Thyroid gland (tissue), 4 donors: ENCODE data around the gene CEACAM18. TPM values are rescaled to one million over a fixed set of nuclear protein-coding genes. Genes with fewer than 3 reads are reported as not detected.

ENCODE experiments used
- DNase-seq, 2 donors: peaks; one replicate each; pipeline ENCODE4 v3.0.0-alpha.2; 2019
- H3K27ac ChIP-seq, 3 donors: fragments of 200-600 bp; sonication (generic); 1 replicate in 2 of 3; 2 replicates in 1 of 3; pipeline ENCODE4 v1.5.1; 2016 to 2019; ENCODE audit warnings: mild to moderate bottlenecking in 1 of 3, moderate library complexity in 1 of 3
- H3K27me3 ChIP-seq: fragments of 200-600 bp; sonication (generic); one replicate; pipeline ENCODE4 v1.5.1; 2019
- H3K36me3 ChIP-seq, 2 donors: fragments of 200-600 bp; sonication (generic); one replicate each; pipeline ENCODE4 v1.5.1; 2016 to 2019
- H3K4me1 ChIP-seq, 2 donors: fragments of 200-600 bp; sonication (generic); one replicate each; pipeline ENCODE4 v1.5.1; 2017 to 2019
- H3K4me3 ChIP-seq, 3 donors: fragments of 200-600 bp; sonication (generic); replicated peaks in 1 of 3; 1 replicate in 2 of 3; 2 replicates in 1 of 3; pipeline ENCODE4 v1.5.1; 2016; ENCODE audit warnings: mild to moderate bottlenecking in 1 of 3
- H3K9me3 ChIP-seq: fragments of 200-600 bp; sonication (generic); one replicate; pipeline ENCODE4 v1.5.1; 2017
- CTCF ChIP-seq, 6 experiments: fragments of 200-600 bp in 3 of 6; fragments of 450-650 bp in 3 of 6; sonication (generic) in 3 of 6; IDR thresholded peaks; one replicate each; pipeline ENCODE4 v1.5.1; 2016 to 2019; ENCODE audit warnings: antibody characterized with exemption in 6 of 6, mild to moderate bottlenecking in 2 of 6, inconsistent platforms in 1 of 6, moderate library complexity in 1 of 6
- POLR2A ChIP-seq, 2 donors: fragments of 450-650 bp; IDR thresholded peaks; one replicate each; pipeline ENCODE4 v1.6.1; 2017; ENCODE audit warnings: antibody characterized with exemption in 2 of 2, mild to moderate bottlenecking in 2 of 2, moderate library complexity in 1 of 2
- WGBS, 2 donors: methylation state at CpG; one replicate each; pipeline ENCODE4 v1.1.5; 2017; 5-methylcytosine and 5-hydroxymethylcytosine counted together
- intact Hi-C: fragments of 100-400 bp; cut with DNase I; formaldehyde crosslinking; loops from one replicate; pipeline ENCODE4 v1.15.1; 2023
- total RNA-seq, 4 donors: library from RNA; depleted of rRNA; stranded (reverse); fragments of >200 nt; gene quantifications; one replicate each; pipeline ENCODE4 v1.2.3, GENCODE V29; 2016

The CEACAM18 gene
- total RNA-seq, 4 donors from 2014 or later = not detected

- no peak for DNase-seq
- no peak for TF ChIP-seq POLR2A (IDR thresholded peaks at IDR 0.05)
- no peak for TF ChIP-seq CTCF (IDR thresholded peaks at IDR 0.05)
- H3K27me3 ChIP-seq = no peaks in the 10 kb centered on the region
- no peaks in the 10 kb centered on the region for H3K4me1 ChIP-seq
- 69 to 74% methylated on average over 1 of the region's 1 CpG for WGBS, 2 donors
- no peaks in the 10 kb centered on the region for H3K36me3 ChIP-seq
- intact Hi-C loops = loop anchor here (5.0 to 10.0 kb wide), 2 partner anchors 183 to 306 kb away; no protein-coding TSS in a partner anchor
- no peak overlapping the region for H3K27ac ChIP-seq
- H3K9me3 ChIP-seq = no peaks in the 10 kb centered on the region
- no peak overlapping the region for H3K4me3 ChIP-seq
Observed at GRCh38 chr19:51471527-51471926, 6.8 kb upstream of the CEACAM18 start.

- Histone ChIP-seq H3K36me3 (no peaks in the 10 kb centered on the region), H3K4me1 (no peaks in the 10 kb centered on the region), H3K9me3 (no peaks in the 10 kb centered on the region), H3K27me3 (no peaks in the 10 kb centered on the region), H3K27ac (no peak overlapping the region), H3K4me3 (no peak overlapping the region)
- intact Hi-C loops = loop anchor here (5.0 to 10.0 kb wide), 2 partner anchors 182 to 305 kb away; no protein-coding TSS in a partner anchor
- 12 to 18% methylated on average over 4 of the region's 4 CpGs for WGBS, 2 donors
- DNase-seq = no peak
- TF ChIP-seq POLR2A (IDR thresholded peaks at IDR 0.05) = no peak
- TF ChIP-seq CTCF (IDR thresholded peaks at IDR 0.05) = no peak
Observed at GRCh38 chr19:51472607-51473006, 5.7 kb upstream of the CEACAM18 start.

GRCh38 chr19:51473009-51473707 is 5.2 kb upstream of the CEACAM18 start:
- intact Hi-C loops = loop anchor here (5.0 to 10.0 kb wide), 2 partner anchors 182 to 304 kb away; no protein-coding TSS in a partner anchor
- peak; percentile 62 to 69 for DNase-seq
- no peak overlapping the region for H3K4me3 ChIP-seq
- TF ChIP-seq POLR2A (IDR thresholded peaks at IDR 0.05) (no peak), CTCF (IDR thresholded peaks at IDR 0.05) (peak; percentile 54 to 93 (median 68))
- no peaks in the 10 kb centered on the region for H3K9me3 ChIP-seq
- no peak overlapping the region for H3K27ac ChIP-seq
- H3K4me1 ChIP-seq = no peaks in the 10 kb centered on the region
- 28 to 33% methylated on average over 7 of the region's 7 CpGs for whole genome bisulfite sequencing, 2 donors
- no peaks in the 10 kb centered on the region for H3K36me3 ChIP-seq
- H3K27me3 ChIP-seq = no peaks in the 10 kb centered on the region

GRCh38 chr19:51476164-51476563 is 2.2 kb upstream of the CEACAM18 start:
- Histone ChIP-seq H3K4me1 (no peaks in the 10 kb centered on the region), H3K4me3 (no peak overlapping the region), H3K36me3 (no peaks in the 10 kb centered on the region), H3K27ac (no peak overlapping the region), H3K9me3 (no peaks in the 10 kb centered on the region), H3K27me3 (no peaks in the 10 kb centered on the region)
- WGBS, 2 donors = 89 to 90% methylated on average over 3 of the region's 3 CpGs
- DNase-seq = no peak
- intact Hi-C loops = loop anchor here (10.0 kb wide), 1 partner anchor 179 kb away; no protein-coding TSS in a partner anchor
- TF ChIP-seq CTCF (IDR thresholded peaks at IDR 0.05) (no peak), POLR2A (IDR thresholded peaks at IDR 0.05) (no peak)

- Histone ChIP-seq H3K27ac (no peak overlapping the region), H3K27me3 (no peaks in the 10 kb centered on the region), H3K4me3 (no peak overlapping the region), H3K9me3 (no peaks in the 10 kb centered on the region), H3K36me3 (no peaks in the 10 kb centered on the region), H3K4me1 (no peaks in the 10 kb centered on the region)
- WGBS, 2 donors = 56 to 61% methylated on average over 5 of the region's 5 CpGs
- TF ChIP-seq CTCF (IDR thresholded peaks at IDR 0.05) (no peak), POLR2A (IDR thresholded peaks at IDR 0.05) (no peak)
- intact Hi-C loops = loop anchor here (10.0 kb wide), 1 partner anchor 177 kb away; no protein-coding TSS in a partner anchor
- no peak for DNase-seq
Observed at GRCh38 chr19:51477344-51477743, 995 bp upstream of the CEACAM18 start.
